ENCODE measurements around the gene MACROD2. TPM values are rescaled to one million over a fixed set of nuclear protein-coding genes. Genes with fewer than 3 reads are reported as not detected.

The MACROD2 gene
- total RNA-seq, 6 experiments from 2014 or later, result 0.05 to 0.57 (median 0.11) TPM; not detected in 1

- Mint-ChIP-seq H3K4me3 (no peak overlapping the region), H3K9me3 (0 out of 2 replicates have a peak, but pooled peaks cover 1% of the 10 kb centered on the region), H3K27ac (no peak overlapping the region), H3K27me3 (ENCODE audit: insufficient read depth) (no peaks in the 10 kb centered on the region), H3K4me1 (ENCODE audit: low read depth) (no peaks in the 10 kb centered on the region), H3K36me3 (ENCODE audit: low read depth) (no peaks in the 10 kb centered on the region)
- TF ChIP-seq, protein P1, sequence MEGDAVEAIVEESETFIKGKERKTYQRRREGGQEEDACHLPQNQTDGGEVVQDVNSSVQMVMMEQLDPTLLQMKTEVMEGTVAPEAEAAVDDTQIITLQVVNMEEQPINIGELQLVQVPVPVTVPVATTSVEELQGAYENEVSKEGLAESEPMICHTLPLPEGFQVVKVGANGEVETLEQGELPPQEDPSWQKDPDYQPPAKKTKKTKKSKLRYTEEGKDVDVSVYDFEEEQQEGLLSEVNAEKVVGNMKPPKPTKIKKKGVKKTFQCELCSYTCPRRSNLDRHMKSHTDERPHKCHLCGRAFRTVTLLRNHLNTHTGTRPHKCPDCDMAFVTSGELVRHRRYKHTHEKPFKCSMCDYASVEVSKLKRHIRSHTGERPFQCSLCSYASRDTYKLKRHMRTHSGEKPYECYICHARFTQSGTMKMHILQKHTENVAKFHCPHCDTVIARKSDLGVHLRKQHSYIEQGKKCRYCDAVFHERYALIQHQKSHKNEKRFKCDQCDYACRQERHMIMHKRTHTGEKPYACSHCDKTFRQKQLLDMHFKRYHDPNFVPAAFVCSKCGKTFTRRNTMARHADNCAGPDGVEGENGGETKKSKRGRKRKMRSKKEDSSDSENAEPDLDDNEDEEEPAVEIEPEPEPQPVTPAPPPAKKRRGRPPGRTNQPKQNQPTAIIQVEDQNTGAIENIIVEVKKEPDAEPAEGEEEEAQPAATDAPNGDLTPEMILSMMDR (IDR thresholded peaks at IDR 0.05), result no peak
- DNase-seq, result no peak
Measured at GRCh38 chr20:15772826-15773225, 1777.5 kb downstream of the MACROD2 start.

GRCh38 chr20:15774926-15775325 lies 1779.6 kb downstream of the MACROD2 start:
- TF ChIP-seq, protein P1 (IDR thresholded peaks at IDR 0.05), result no peak
- Mint-ChIP-seq H3K36me3 (ENCODE audit: low read depth) (no peaks in the 10 kb centered on the region), H3K4me3 (no peak overlapping the region), H3K27ac (no peak overlapping the region), H3K4me1 (ENCODE audit: low read depth) (no peaks in the 10 kb centered on the region), H3K27me3 (ENCODE audit: insufficient read depth) (no peaks in the 10 kb centered on the region), H3K9me3 (0 out of 2 replicates have a peak, but pooled peaks cover 4% of the 10 kb centered on the region)
- DNase-seq, result no peak

DNA sequence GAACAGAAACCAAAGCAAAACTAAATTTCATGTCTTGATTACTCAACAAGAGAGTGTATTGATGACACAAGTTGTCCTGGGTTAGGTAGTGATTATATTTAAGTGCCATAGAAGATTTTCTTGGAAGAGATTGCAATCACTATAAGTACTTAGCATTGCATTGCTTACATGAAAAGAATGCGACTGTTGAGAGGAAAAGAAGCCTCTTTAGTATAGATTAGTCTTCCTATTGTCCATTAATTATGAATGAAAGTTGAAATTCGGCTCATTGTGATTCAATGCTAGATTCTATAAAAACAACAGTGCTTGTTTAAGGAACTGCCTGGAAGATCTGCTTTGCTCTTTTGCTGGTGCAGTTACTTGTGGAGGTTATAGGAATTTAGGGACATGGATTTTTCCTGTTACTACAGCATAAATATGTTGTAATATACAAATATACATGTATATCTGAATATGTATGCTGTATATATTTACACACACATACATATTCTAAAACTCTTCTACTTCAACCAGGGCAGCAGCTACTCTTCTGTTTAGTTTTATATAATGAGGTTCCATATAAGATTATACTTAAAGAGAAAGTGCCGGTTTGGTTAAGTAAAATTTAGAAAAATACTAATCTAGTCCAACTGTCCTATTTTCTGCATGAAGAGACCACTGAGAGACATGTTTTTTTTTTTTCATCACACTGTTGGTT lies 1781.6 kb downstream of the MACROD2 start:
- Mint-ChIP-seq H3K27ac (no peak overlapping the region), H3K4me1 (ENCODE audit: low read depth) (no peaks in the 10 kb centered on the region), H3K4me3 (no peak overlapping the region), H3K36me3 (ENCODE audit: low read depth) (no peaks in the 10 kb centered on the region), H3K9me3 (0 out of 2 replicates have a peak, but pooled peaks cover 4% of the 10 kb centered on the region), H3K27me3 (ENCODE audit: insufficient read depth) (no peaks in the 10 kb centered on the region)
- TF ChIP-seq, protein P1 (IDR thresholded peaks at IDR 0.05), result no peak
- no peak for DNase-seq

DNA sequence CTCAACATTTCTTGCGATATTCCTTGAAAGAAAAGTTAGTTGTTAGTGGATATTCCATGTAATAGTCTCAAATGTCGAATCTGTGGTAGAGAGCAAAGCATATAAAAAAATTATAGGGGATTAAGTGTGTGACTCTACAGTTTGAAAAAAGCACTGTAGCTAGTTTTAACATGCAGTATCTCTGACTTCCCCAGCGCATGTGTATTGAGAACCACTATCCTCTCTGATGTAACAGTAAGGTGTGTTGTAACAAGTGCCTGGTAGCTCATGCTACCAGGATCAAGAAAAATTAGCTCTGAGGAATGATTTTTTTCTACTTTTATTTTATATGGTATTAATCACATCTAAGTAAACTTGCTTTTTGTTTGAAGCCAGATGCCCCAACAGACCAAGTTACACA lies 1788.7 kb downstream of the MACROD2 start:
- TF ChIP-seq, protein P1 (IDR thresholded peaks at IDR 0.05), result no peak
- DNase-seq, result no peak
- Mint-ChIP-seq H3K9me3 (peaks cover 8% of the 10 kb centered on the region; the same call in 1 of the 2 replicates), H3K4me3 (no peak overlapping the region), H3K4me1 (ENCODE audit: low read depth) (no peaks in the 10 kb centered on the region), H3K36me3 (ENCODE audit: low read depth) (no peaks in the 10 kb centered on the region), H3K27me3 (ENCODE audit: insufficient read depth) (no peaks in the 10 kb centered on the region; the same call in 1 of the 2 replicates), H3K27ac (no peak overlapping the region)

GRCh38 chr20:15789079-15789478 lies 1793.8 kb downstream of the MACROD2 start:
- Mint-ChIP-seq H3K4me3 (no peak overlapping the region), H3K36me3 (ENCODE audit: low read depth) (no peaks in the 10 kb centered on the region), H3K9me3 (peaks cover 8% of the 10 kb centered on the region; the same call in 1 of the 2 replicates), H3K27me3 (ENCODE audit: insufficient read depth) (no peaks in the 10 kb centered on the region; the same call in 1 of the 2 replicates), H3K27ac (no peak overlapping the region), H3K4me1 (ENCODE audit: low read depth) (no peaks in the 10 kb centered on the region)
- TF ChIP-seq, protein P1 (IDR thresholded peaks at IDR 0.05), result no peak
- no peak for DNase-seq
